GM19099 (cell line): ENCODE results near the gene HBP1.

Experiments used
- POLR2A ChIP-seq: IDR thresholded peaks from 3 replicates; pipeline ENCODE4 v1.6.1; 2011; ENCODE audit warnings: low read depth; ENCODE audit not compliant: insufficient read length; ENCODE audit errors: extremely low read depth

HBP1 gene

GRCh38 chr7:107170051-107170915 lies 1.5 kb downstream of the HBP1 start:
- no peak for TF ChIP-seq POLR2A

GRCh38 chr7:107171496-107171895 lies 2.7 kb downstream of the HBP1 start:
- TF ChIP-seq POLR2A, result no peak

GRCh38 chr7:107172276-107173032 lies 3.7 kb downstream of the HBP1 start:
- TF ChIP-seq POLR2A, result no peak

DNA sequence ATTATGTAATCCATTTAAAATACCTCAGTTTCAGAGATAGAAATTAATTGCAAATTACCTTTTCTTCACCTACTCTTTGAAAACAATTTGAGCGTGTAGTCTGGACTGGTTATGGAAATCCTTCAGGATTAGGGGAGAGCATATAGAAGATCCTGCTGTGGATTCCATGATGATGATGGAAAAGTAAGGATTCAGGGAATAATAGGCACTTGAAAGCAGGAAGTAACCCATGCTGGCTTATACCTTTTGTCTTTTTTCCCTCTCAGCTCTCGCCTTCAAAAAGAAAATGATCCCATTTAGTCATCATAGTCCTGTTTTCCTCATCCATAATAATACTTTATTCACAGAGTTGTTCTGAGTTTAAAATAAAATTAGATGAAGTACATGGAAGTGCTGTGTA lies 4.4 kb downstream of the HBP1 start:
- TF ChIP-seq POLR2A, result no peak

GRCh38 chr7:107173691-107174406 lies 5.0 kb downstream of the HBP1 start:
- TF ChIP-seq POLR2A, result no peak

GRCh38 chr7:107179326-107180164 lies 10.7 kb downstream of the HBP1 start:
- TF ChIP-seq POLR2A, result no peak

DNA sequence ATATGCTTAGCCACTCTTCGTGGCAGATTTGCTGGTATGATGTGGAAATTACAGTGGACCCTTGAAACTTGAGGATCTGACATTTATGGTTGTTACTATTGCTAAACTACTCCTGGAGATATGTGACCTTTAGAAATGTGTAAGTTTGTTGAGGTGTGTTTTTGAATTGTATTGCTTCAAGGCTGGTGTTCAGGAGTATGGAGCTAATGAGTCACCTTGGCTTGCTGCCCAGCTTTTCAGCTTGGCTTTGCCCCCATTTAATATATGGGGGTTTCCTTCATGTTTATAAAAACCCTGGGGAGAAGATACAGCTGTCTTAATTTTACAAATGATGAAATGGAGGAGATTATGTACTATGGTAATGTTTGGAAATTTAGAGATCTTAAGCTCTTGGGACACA lies 11.6 kb downstream of the HBP1 start:
- no peak for TF ChIP-seq POLR2A

- no peak for TF ChIP-seq POLR2A
Observed at GRCh38 chr7:107181172-107181571, 12.4 kb downstream of the HBP1 start.

DNA sequence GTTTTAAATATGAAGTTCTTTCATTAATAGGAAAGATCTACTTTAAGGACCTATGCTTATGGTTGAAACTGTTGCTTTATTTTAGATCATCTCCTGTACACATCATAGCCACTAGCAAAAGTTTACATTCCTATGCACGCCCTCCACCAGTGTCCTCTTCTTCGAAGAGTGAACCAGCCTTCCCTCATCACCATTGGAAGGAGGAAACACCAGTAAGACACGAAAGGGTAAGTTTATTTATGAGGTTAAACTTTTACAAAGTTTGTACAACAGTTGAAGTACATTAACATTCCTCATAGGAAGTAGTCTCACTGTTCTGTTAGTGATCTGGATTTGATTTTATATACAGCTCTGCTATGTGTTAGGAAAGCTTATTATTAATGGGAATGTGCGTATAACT lies 16.9 kb downstream of the HBP1 start:
- no peak for TF ChIP-seq POLR2A

- TF ChIP-seq POLR2A, result no peak
Observed at GRCh38 chr7:107186240-107186639, 17.4 kb downstream of the HBP1 start.

- no peak for TF ChIP-seq POLR2A
Observed at GRCh38 chr7:107187774-107188173, 19.0 kb downstream of the HBP1 start.

DNA sequence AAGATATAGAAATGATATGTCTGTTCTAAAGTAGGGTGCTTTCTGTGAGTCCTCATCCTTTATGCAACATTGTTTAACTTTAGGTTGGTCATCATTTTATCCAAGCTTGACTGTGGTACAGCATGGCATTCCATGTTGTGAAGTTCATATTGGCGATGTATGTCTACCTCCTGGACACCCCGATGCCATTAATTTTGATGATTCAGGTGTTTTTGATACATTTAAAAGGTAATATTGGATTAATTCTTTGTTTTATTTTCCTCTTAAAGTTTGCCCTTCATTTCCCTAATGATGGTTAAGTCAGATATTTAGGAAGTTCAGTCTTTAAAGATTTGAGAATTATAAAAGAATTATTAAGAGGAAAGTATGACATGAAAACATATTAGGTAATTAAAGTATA lies 21.3 kb downstream of the HBP1 start:
- TF ChIP-seq POLR2A, result no peak

DNA sequence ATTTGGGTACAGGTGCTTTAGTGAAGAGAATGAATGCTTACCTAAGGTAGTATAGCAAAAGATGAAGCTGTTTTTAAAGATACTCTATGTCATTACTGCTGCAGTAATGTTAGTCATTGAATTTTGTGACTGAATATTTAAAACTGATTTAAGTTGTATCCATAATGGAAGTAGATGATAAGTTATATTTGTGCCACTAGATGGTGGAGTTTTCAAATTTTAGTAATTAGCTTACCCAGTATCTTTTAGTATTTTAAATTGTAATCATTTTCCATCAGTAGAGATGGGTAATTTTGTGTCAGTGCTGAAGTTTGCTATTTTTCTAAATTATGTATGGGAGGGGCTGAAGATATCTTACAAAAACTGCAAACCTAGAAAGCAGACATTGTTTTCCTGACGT lies 25.2 kb downstream of the HBP1 start:
- TF ChIP-seq POLR2A, result no peak

DNA sequence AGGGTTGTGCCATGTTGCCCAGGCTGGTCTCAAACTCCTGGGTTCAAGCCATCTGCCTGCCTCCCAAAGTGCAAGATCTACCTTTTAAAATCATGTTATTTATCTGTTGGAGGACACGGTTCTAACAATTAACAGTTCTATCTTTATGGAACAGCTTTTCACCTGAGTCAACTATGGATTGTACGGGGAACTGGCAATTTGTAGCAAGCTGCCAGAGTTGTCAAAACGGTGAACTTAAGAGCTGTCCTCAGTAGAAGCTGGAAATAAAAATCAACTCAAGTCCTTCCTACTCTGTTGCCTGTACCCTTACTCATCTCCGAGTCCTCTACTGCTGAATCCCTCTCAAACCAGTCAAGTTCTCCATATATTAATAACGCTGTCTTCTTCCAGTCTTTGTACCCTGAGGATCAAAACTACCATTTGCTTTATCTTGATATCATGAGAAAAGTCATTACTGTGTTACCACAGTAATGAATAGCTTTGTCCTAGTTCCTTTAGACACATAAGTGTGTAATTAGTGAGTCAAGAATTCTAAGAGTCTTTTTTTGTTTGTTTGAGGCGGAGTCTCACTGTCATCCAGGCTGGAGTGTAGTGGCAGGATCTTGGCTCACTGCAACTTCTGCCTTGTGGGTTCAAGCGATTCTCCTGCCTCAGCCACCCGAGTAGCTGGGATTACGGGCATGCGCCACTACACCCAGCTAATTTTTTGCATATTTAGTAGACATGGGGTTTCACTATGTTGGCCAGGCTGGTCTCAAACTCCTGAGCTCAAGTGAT lies 28.2 kb downstream of the HBP1 start:
- no peak for TF ChIP-seq POLR2A
